IPS DF 19.7 (cell line): ENCODE measurements around the gene TTC27.
"Not testable (repeated sequence)": the region's sequence is repeated elsewhere in the genome, so short reads cannot be mapped to it uniquely, and the experiment has no call there.

Experiments used
- DNase-seq: peaks from one replicate; pipeline ENCODE4 v3.0.0-alpha.2; 2013; ENCODE audit warnings: low read depth, low spot score

TTC27 gene

DNA sequence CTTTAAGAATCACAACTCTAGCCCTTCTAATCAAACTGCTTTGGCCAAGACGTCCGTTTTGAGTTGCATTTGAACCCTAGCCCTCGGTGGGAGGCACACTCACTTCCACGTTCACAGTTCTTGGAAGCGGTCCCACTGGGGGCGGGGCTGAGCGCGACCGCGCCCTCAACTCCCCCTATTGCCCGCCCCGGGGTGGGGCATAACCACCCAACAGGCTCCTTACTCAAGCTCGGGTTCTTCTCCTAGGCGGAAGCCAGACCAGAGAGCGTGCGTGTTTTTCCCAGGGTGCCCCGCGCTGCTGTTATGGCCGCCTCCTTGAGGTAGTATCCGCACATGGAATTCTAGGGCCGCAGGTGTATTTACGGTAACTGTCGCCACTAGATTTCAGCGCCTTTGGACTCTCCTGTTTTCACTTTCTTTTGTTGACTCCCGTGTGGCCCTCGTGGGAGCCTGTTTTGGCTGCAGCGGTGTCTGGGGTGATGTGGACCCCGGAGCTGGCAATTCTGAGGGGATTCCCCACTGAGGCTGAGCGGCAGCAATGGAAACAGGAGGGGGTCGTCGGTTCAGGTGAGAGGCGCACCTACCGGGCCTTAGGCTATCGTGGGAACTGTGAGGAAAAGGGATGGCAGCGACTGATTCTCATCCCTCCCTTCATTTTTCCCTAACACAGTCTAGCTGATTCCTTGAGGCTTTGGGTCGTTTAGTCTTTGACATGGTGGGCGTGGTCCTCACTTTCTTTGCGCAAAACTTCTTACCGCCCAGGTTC is at the start of gene TTC27:
Gene TTC27, plus strand, starts transcription at position 237 of the 766 bp plus-strand sequence. Its CDS starts 243 bp downstream, at position 480.
- DNase-seq: peak; percentile 94

- DNase-seq: no peak
These were observed 36.0 kb upstream of the TTC27 start for GRCh38 chr2:32591669-32592463.

DNA sequence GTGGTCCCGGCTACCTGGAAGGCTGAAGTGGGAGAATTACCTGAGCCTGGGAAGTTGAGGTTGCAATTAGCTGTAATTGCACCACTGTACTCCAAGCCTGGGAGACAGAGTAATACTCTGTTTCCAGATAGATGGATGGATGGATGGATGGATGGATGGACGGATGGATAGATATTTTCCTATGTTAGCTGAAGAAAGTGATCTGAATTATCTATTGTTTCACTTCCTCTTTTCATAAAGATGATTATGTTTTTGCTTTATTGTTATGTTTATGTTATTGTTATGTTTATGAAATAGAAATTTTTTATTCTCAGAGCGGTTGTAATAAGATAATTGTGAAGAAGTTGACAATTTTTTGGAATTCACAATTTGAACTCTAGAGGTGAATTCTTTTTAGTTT is 33.3 kb upstream of the TTC27 start:
- DNase-seq: no peak

- no peak for DNase-seq
These were observed 16.5 kb upstream of the TTC27 start for GRCh38 chr2:32611366-32611765.

DNA sequence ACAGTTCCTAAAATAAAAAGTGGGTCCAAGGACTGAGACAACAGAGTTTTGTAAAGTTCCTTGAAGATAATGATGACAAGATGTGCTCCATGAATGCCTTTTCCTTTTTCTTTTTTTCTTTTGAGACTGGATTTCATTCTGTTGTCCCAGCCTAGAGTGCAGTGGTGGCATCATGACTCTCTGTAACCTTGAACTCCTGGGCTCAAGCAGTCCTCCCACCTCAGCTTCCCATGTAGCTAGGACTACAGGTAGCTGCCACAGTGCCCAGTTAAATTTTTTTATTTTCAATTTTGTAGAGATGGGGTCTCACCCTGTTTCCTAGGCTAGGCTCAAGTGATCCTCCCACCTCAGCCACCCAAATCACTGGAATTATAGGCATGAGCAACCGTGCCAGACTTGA is 16.1 kb upstream of the TTC27 start:
- DNase-seq: no peak

- no peak for DNase-seq
These were observed 13.8 kb upstream of the TTC27 start for GRCh38 chr2:32614084-32614483.

DNA sequence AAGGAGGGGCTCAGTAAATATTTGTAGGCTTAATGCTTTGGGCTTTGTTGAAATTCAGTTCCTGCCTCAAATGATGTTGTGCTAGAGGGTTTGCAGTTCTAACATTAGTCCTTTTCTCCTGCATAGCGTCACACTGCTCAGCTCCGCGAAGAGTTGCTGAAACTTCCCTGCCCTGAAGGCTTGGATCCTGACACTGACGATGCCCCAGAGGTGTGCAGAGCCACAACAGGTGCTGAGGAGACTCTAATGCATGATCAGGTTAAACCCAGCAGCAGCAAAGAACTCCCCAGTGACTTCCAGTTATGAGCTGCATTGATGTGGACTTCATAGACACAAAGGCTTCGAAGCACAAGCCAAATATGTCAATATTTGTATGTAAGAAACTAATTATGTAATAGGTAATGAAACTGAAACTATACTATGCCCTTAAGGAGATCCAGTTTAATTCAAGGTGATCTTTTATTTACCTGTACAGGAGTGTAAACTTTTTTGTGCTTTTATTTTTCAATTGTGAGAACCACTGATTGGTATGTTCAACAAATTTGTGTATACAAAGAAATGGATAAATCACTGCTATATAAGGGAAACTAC is 10.2 kb upstream of the TTC27 start:
- no peak for DNase-seq

DNA sequence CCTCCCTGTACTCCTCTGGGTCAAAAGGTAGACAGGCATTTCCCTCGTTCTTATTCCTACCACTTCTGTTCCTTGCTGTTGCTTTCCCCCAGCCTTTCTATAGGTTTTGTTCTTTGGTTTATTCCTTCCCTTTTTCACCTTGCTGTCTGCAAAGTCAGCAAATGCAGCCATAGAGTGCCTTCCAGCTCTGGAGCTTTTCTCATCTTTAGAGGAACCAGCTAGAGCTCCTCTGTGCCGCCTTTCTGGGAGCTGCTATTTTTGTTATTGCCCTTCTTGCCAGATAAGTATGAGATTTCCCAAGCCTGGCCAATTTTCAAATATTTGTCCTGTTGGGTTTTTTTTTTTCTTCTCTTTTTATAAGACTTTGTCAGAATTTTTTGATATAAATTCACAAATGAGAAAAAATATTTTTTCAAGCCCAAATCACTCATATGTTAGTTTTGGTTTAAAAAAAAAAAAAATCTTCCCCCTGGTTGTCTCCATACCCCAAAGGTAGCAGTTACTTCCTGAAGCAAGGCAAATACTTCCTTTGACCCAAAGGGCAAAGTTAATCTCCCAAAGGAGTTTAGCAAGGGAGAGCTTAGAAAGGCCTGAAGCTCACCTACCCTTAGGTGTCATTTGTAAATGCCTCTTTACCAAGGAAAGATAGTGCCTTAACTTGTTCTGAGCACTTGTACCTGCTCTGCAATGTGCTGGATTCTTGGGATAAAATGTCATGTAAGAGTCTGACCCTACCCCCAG is 5.1 kb upstream of the TTC27 start:
- DNase-seq: no peak

- no peak for DNase-seq
These were observed 4.5 kb upstream of the TTC27 start for GRCh38 chr2:32623311-32623706.

GRCh38 chr2:32624812-32625211 is 3.0 kb upstream of the TTC27 start:
- no peak for DNase-seq

- DNase-seq: no peak
These were observed 1.1 kb upstream of the TTC27 start for GRCh38 chr2:32626639-32627221.

GRCh38 chr2:32627441-32627813 is 423 bp upstream of the TTC27 start:
- DNase-seq: no peak

DNA sequence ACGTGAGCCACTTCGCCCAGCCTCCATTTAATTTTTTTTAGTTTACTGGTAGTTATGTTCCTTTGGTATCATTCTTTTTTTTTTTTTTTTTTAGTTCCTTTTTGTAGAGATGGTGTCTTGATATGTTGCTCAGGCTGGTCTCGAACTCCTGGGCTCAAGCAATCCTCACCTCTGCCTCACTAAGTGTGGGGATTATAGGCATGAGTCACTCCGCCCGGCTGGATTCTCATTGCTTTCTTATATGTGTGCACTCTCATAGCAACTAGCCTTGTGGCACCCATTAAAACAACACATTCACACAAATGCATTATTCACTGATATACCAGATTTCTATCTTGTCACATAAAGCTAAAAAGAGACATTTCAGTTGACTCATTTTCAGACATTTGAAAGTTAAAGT is 4.2 kb downstream of the TTC27 start:
- no peak for DNase-seq

GRCh38 chr2:32633040-32633439 is 5.2 kb downstream of the TTC27 start:
- no peak for DNase-seq

DNA sequence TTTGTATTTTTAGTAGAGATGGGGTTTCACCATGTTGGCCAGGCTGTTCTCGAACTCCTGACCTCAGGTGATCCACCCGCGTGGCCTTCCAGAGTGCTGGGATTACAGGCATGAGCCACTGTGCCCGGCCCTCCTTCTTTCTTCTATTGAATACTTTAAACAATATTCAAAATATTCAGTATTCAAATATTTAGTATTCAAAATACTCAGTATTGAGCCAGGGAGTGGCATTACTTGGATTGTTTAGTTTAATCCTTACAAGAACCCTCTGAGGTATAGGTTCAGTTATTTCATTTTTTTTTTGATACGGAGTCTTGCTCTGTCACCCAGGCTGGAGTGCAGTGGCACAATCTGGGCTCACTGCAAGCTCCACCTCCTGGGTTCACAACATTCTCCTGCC is 10.7 kb downstream of the TTC27 start:
- not testable (repeated sequence) for DNase-seq

- no peak for DNase-seq
These were observed 13.3 kb downstream of the TTC27 start for GRCh38 chr2:32641180-32641579.

DNA sequence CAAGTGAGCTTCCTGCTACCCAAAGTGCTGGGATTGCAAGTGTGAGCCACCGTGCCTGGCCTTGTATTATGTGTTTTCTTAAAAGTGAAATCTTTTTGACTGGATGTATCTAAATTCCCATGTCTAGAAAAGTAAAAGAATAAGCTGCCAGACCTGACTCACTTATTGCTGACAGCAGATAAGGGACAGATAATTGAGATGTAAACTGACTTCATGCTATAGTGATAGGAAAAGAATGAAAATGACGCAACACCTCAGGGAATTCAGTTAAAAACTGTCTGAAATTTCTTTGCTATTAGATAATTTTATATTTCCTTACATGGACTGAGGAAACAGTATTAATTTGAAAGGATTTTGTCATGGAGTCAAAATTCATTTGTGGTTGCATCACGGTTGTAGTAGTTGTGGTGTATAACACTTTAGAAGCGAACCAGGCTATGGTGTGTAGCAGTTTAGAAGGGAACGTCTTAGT is 19.4 kb downstream of the TTC27 start:
- no peak for DNase-seq

DNA sequence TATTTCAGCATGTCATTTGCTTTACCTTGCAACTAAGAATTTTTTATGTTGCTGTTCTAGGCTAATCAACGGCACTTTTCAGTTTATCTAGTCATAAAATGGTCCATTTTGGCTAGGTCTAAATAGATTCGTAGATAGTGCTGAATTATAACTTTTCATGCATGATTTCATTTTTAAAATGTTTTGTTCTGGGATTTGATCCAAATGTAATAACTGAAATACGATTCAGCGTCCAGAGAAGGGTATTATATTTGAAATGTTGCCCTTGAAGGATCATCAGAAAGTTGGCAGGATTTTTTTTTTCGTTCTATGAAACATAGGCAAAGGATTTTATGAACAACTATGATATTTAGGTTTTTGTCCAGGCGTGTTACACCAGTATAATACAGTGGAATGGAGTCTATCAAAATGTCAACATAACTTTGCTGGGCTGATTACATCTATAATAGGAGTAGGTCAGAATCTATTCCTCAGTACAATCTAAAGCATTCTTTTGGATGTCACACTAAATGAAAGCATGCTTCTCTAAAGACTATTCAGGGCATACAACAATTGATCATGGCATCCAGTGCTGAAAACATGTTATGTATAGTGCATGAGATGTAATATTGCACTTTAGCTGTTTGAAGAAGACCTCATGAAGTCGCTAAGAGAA is 24.8 kb downstream of the TTC27 start:
- DNase-seq: no peak

GRCh38 chr2:32656069-32656468 is 28.2 kb downstream of the TTC27 start:
- no peak for DNase-seq

- no peak for DNase-seq
These were observed 36.0 kb downstream of the TTC27 start for GRCh38 chr2:32663864-32664263.

DNA sequence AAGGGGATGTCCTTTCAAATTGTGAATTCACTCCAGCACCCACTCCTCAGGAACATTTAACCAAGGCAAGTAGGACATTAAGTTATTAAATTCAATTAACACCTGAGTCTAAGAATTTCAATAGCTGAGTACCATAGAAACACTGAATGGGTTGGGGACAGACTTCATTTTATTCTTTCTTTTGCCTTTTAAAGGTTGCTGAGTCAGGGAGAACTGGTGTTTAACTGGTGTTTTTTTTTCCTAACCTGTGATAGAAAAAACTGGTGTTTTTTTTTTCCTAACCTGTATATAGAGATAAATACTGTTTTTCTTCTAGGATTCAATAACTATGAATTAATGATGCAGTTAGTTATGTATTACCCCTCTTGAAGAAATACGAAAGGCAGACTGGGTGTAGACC is 38.9 kb downstream of the TTC27 start:
- no peak for DNase-seq
